Measurements from ENCODE around the gene NDOR1. TPM values are rescaled to one million over a fixed set of nuclear protein-coding genes. Genes with fewer than 3 reads are reported as not detected.

The NDOR1 gene
- total RNA-seq, 1 donor from 2014 or later: 22.5 TPM

DNA sequence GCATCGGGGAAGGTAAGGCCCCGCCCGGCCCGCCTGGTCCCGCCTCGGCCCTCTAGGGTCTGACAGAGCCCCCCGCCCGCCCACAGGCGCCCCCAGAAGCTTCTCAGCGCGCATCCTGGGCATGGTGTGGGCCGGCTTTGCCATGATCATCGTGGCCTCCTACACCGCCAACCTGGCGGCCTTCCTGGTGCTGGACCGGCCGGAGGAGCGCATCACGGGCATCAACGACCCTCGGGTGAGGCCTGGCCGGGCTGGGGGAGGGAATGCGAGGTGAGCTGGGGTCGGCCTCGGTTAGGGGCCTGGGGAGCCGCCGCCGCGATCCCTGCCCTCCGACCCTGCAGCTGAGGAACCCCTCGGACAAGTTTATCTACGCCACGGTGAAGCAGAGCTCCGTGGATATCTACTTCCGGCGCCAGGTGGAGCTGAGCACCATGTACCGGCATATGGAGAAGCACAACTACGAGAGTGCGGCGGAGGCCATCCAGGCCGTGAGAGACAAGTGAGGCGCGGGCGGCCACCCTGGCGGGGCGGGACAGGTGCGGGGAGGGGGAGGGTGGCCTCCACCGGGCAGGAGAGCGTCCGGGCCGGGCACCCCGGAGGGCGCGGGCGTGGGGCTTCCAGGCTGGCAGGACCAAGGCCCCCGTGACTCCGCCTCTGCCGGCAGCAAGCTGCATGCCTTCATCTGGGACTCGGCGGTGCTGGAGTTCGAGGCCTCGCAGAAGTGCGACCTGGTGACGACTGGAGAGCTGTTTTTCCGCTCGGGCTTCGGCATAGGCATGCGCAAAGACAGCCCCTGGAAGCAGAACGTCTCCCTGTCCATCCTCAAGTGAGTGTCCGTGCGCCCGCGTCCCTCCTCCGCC lies 42.8 kb upstream of the NDOR1 start:
- no peak overlapping the region for H3K27ac Mint-ChIP-seq (ENCODE audit: unreplicated experiment)
- no peaks in the 10 kb centered on the region for H3K9me3 Mint-ChIP-seq (ENCODE audit: unreplicated experiment)
- TF ChIP-seq, protein P1, sequence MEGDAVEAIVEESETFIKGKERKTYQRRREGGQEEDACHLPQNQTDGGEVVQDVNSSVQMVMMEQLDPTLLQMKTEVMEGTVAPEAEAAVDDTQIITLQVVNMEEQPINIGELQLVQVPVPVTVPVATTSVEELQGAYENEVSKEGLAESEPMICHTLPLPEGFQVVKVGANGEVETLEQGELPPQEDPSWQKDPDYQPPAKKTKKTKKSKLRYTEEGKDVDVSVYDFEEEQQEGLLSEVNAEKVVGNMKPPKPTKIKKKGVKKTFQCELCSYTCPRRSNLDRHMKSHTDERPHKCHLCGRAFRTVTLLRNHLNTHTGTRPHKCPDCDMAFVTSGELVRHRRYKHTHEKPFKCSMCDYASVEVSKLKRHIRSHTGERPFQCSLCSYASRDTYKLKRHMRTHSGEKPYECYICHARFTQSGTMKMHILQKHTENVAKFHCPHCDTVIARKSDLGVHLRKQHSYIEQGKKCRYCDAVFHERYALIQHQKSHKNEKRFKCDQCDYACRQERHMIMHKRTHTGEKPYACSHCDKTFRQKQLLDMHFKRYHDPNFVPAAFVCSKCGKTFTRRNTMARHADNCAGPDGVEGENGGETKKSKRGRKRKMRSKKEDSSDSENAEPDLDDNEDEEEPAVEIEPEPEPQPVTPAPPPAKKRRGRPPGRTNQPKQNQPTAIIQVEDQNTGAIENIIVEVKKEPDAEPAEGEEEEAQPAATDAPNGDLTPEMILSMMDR (IDR thresholded peaks at IDR 0.05; ENCODE audit: unreplicated experiment): no peak
- no peaks in the 10 kb centered on the region for H3K36me3 Mint-ChIP-seq (ENCODE audit: low read depth, unreplicated experiment)
- H3K27me3 Mint-ChIP-seq (ENCODE audit: unreplicated experiment): peaks cover 25% of the 10 kb centered on the region
- no peak for DNase-seq (ENCODE audit: low spot score)
- H3K4me1 Mint-ChIP-seq (ENCODE audit: unreplicated experiment): peaks cover 2% of the 10 kb centered on the region
- H3K4me3 Mint-ChIP-seq (ENCODE audit: unreplicated experiment): no peak overlapping the region

DNA sequence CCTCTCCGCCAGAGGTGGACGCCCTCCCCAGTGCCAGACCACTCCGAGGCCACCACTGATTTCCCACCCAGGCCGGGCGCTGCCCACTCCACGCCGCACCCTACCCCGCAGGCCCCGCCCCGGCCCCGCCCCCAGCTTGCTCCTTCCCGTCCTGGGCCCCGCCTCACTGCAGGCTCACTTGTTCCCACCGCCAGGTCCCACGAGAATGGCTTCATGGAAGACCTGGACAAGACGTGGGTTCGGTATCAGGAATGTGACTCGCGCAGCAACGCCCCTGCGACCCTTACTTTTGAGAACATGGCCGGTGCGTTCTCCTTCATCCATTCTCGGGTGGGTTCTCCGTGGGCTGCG lies 42.2 kb upstream of the NDOR1 start:
- H3K27ac Mint-ChIP-seq (ENCODE audit: unreplicated experiment): no peak overlapping the region
- H3K4me3 Mint-ChIP-seq (ENCODE audit: unreplicated experiment): no peak overlapping the region
- peaks cover 21% of the 10 kb centered on the region for H3K27me3 Mint-ChIP-seq (ENCODE audit: unreplicated experiment)
- H3K9me3 Mint-ChIP-seq (ENCODE audit: unreplicated experiment): no peaks in the 10 kb centered on the region
- peaks cover 2% of the 10 kb centered on the region for H3K4me1 Mint-ChIP-seq (ENCODE audit: unreplicated experiment)
- no peaks in the 10 kb centered on the region for H3K36me3 Mint-ChIP-seq (ENCODE audit: low read depth, unreplicated experiment)
- TF ChIP-seq, protein P1 (IDR thresholded peaks at IDR 0.05; ENCODE audit: unreplicated experiment): no peak
- DNase-seq (ENCODE audit: low spot score): no peak

DNA sequence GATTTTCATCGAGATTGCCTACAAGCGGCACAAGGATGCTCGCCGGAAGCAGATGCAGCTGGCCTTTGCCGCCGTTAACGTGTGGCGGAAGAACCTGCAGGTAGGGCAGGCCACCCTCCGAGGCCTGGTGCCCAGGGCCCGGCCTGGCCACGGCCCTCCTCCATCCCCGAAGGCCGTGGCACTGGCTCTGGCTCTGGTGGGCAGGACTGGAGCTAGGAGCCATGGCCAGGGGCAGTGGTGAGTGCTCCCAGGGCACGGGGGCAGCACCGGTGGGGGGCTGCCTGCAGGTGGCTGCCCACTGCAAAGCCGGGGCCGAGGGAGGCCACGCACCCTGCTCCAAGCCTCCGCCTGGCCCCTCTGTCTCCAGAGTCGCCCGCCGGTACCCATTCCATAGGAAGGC lies 41.7 kb upstream of the NDOR1 start:
- H3K36me3 Mint-ChIP-seq (ENCODE audit: low read depth, unreplicated experiment): no peaks in the 10 kb centered on the region
- H3K27ac Mint-ChIP-seq (ENCODE audit: unreplicated experiment): no peak overlapping the region
- no peaks in the 10 kb centered on the region for H3K9me3 Mint-ChIP-seq (ENCODE audit: unreplicated experiment)
- H3K4me1 Mint-ChIP-seq (ENCODE audit: unreplicated experiment): peaks cover 2% of the 10 kb centered on the region
- H3K4me3 Mint-ChIP-seq (ENCODE audit: unreplicated experiment): no peak overlapping the region
- TF ChIP-seq, protein P1 (IDR thresholded peaks at IDR 0.05; ENCODE audit: unreplicated experiment): no peak
- H3K27me3 Mint-ChIP-seq (ENCODE audit: unreplicated experiment): peaks cover 20% of the 10 kb centered on the region
- DNase-seq (ENCODE audit: low spot score): no peak

DNA sequence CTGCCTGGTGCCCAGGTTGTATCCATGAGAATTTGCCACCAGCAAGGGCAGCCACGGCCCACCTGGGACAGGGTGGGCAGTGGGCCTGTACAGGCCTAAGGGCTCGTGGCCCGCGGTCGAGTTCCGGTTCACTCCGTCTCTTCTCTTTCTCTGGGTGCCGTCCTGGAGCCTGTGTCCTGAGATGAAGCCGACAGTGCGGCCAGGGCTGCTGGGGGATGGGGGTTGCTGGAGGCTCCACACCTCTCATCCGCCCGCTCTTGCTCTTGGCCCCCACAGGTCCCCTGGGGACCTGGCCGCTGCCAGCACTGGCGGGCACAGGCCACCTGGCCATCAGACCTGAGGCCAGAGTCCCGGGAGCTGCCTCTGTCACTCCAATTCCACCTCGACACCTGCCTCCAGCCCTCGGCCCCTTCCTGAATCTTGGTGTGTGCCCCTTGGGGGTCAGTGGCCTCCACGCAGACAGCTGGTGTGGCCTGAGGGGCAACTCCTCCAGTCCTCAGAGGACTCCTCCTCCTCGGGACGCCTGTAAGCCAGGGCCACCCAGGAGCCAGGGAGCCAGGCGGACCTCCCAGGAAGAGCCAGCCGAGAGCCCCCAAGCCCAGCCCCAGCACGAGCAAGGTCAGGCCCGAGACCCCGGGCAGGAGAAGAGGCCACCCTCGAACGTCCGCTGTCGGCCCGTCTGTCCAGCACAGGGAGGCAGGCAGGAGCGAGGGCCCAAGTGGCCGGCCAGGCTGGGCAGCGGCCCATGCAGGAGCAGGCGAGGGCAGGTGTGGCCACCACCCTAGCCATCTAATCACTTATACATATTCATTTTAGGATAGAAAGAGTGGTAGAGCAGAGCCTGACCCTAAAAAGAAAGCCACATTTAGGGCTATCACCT lies 40.9 kb upstream of the NDOR1 start:
- no peaks in the 10 kb centered on the region for H3K4me1 Mint-ChIP-seq (ENCODE audit: unreplicated experiment)
- no peak for DNase-seq (ENCODE audit: low spot score)
- TF ChIP-seq, protein P1 (IDR thresholded peaks at IDR 0.05; ENCODE audit: unreplicated experiment): no peak
- no peak overlapping the region for H3K27ac Mint-ChIP-seq (ENCODE audit: unreplicated experiment)
- H3K27me3 Mint-ChIP-seq (ENCODE audit: unreplicated experiment): peaks cover 16% of the 10 kb centered on the region
- H3K36me3 Mint-ChIP-seq (ENCODE audit: low read depth, unreplicated experiment): no peaks in the 10 kb centered on the region
- no peaks in the 10 kb centered on the region for H3K9me3 Mint-ChIP-seq (ENCODE audit: unreplicated experiment)
- no peak overlapping the region for H3K4me3 Mint-ChIP-seq (ENCODE audit: unreplicated experiment)

Data from endothelial cell (in vitro differentiated cells).